H9 (cell line): ENCODE results near the gene SYCE3. TPM values are rescaled to one million over a fixed set of nuclear protein-coding genes. Genes with fewer than 3 reads are reported as not detected.

Experiments
- DNase-seq: peaks from one replicate; pipeline ENCODE4 v3.0.0-alpha.2; 2017
- H2AFZ ChIP-seq: one replicate; pipeline ENCODE4 v1.6.1; 2013; ENCODE audit warnings: mild to moderate bottlenecking, low read length, control low read depth, moderate library complexity
- H2AK5ac ChIP-seq: 2 replicates; pipeline ENCODE4 v1.6.1; 2013; ENCODE audit warnings: low read length, control low read depth, mixed read lengths; ENCODE audit not compliant: insufficient read length
- H2BK120ac ChIP-seq: one replicate; pipeline ENCODE4 v1.6.1; 2013; ENCODE audit warnings: low read depth, mild to moderate bottlenecking, low read length, control low read depth, inconsistent platforms; ENCODE audit not compliant: poor library complexity, severe bottlenecking
- H2BK12ac ChIP-seq: 2 replicates; pipeline ENCODE4 v1.6.1; 2013; ENCODE audit warnings: low read length, control low read depth, mixed read lengths, low read depth; ENCODE audit not compliant: insufficient read length
- H2BK15ac ChIP-seq: 2 replicates; pipeline ENCODE4 v1.6.1; 2013; ENCODE audit warnings: low read depth, low read length, control low read depth
- H2BK20ac ChIP-seq: one replicate; pipeline ENCODE4 v1.6.1; 2013; ENCODE audit warnings: low read depth, mild to moderate bottlenecking, low read length, control low read depth, inconsistent platforms; ENCODE audit not compliant: poor library complexity, severe bottlenecking
- H2BK5ac ChIP-seq: 2 replicates; pipeline ENCODE4 v1.6.1; 2013; ENCODE audit warnings: low read length, control low read depth, mixed read lengths; ENCODE audit not compliant: insufficient read length
- H3K14ac ChIP-seq: 2 replicates; pipeline ENCODE4 v1.6.1; 2013; ENCODE audit warnings: low read length, control low read depth; ENCODE audit not compliant: insufficient read depth
- H3K18ac ChIP-seq: 2 replicates; pipeline ENCODE4 v1.6.1; 2013; ENCODE audit warnings: low read depth, mild to moderate bottlenecking, mixed read lengths, low read length, control low read depth; ENCODE audit not compliant: insufficient read length
- H3K23ac ChIP-seq: 2 replicates; pipeline ENCODE4 v1.6.1; 2013; ENCODE audit warnings: low read length, control low read depth, mixed read lengths, low read depth; ENCODE audit not compliant: insufficient read length
- H3K23me2 ChIP-seq: 2 replicates; pipeline ENCODE4 v1.6.1; 2013; ENCODE audit warnings: low read depth, mild to moderate bottlenecking, mixed read lengths, low read length, control low read depth; ENCODE audit not compliant: insufficient read length, poor library complexity, severe bottlenecking
- H3K27ac ChIP-seq: 2 replicates; pipeline ENCODE4 v1.5.1; 2013; ENCODE audit warnings: low read length, control low read depth, mixed read lengths, low read depth; ENCODE audit not compliant: insufficient read length
- H3K27me3 ChIP-seq: 2 replicates; pipeline ENCODE4 v1.6.1; 2013; ENCODE audit warnings: low read length, control low read depth, inconsistent platforms; ENCODE audit not compliant: insufficient read depth
- H3K4ac ChIP-seq: 2 replicates; pipeline ENCODE4 v1.6.1; 2013; ENCODE audit warnings: low read depth, mild to moderate bottlenecking, control low read depth, inconsistent platforms, low read length, moderate library complexity
- H3K4me1 ChIP-seq: 2 replicates; pipeline ENCODE4 v1.6.1; 2013; ENCODE audit warnings: low read length, control low read depth, inconsistent platforms; ENCODE audit not compliant: insufficient read depth
- H3K4me2 ChIP-seq: 2 replicates; pipeline ENCODE4 v1.6.1; 2013; ENCODE audit warnings: low read length, control low read depth, mixed read lengths; ENCODE audit not compliant: insufficient read length, insufficient read depth
- H3K56ac ChIP-seq: 2 replicates; pipeline ENCODE4 v1.6.1; 2013; ENCODE audit warnings: low read depth, mild to moderate bottlenecking, mixed read lengths, low read length, control low read depth; ENCODE audit not compliant: insufficient read length
- H3K79me1 ChIP-seq: 2 replicates; pipeline ENCODE4 v1.6.1; 2013; ENCODE audit warnings: low read depth, mild to moderate bottlenecking, moderate library complexity, low read length, control low read depth, inconsistent platforms; ENCODE audit not compliant: insufficient read depth, poor library complexity, severe bottlenecking
- H3K79me2 ChIP-seq: 2 replicates; pipeline ENCODE4 v1.6.1; 2013; ENCODE audit warnings: low read length, control low read depth, inconsistent platforms; ENCODE audit not compliant: insufficient read depth
- H3K9ac ChIP-seq: 2 replicates; pipeline ENCODE4 v1.6.1; 2013; ENCODE audit warnings: low read length, control low read depth, mixed read lengths; ENCODE audit not compliant: insufficient read length; ENCODE audit errors: extremely low read depth
- H3K9me3 ChIP-seq: one replicate; pipeline ENCODE4 v1.6.1; 2013; ENCODE audit warnings: low read depth, low read length, inconsistent platforms; ENCODE audit not compliant: control insufficient read depth
- H3T11ph ChIP-seq: one replicate; pipeline ENCODE4 v1.6.1; 2013; ENCODE audit warnings: mild to moderate bottlenecking, low read length, control low read depth, inconsistent platforms
- H4K20me1 ChIP-seq: one replicate; pipeline ENCODE4 v1.6.1; 2013; ENCODE audit not compliant: control insufficient read depth, insufficient read length, insufficient read depth
- H4K5ac ChIP-seq: 2 replicates; pipeline ENCODE4 v1.6.1; 2013; ENCODE audit warnings: low read depth, mild to moderate bottlenecking, mixed read lengths, low read length, control low read depth; ENCODE audit not compliant: insufficient read length
- H4K8ac ChIP-seq: replicated peaks from 2 replicates; pipeline ENCODE4 v1.6.1; 2013; ENCODE audit warnings: low read length, control low read depth, mixed read lengths, low read depth; ENCODE audit not compliant: insufficient read length
- H4K91ac ChIP-seq: 2 replicates; pipeline ENCODE4 v1.6.1; 2013; ENCODE audit warnings: low read depth, mild to moderate bottlenecking, moderate library complexity, mixed read lengths, low read length, control low read depth; ENCODE audit not compliant: insufficient read length
- H3K27ac Mint-ChIP-seq, 3 experiments: 2 replicates in 2 of 3; 3 replicates in 1 of 3; pipeline ENCODE4 v1.8.0; 2020 to 2021; ENCODE audit warnings: mixed read lengths in 3 of 3, mild to moderate bottlenecking in 1 of 3, moderate library complexity in 1 of 3
- H3K27me3 Mint-ChIP-seq: 2 replicates; pipeline ENCODE4 v1.8.0; 2021; ENCODE audit warnings: low read depth, mild to moderate bottlenecking, moderate library complexity, mixed read lengths
- H3K36me3 Mint-ChIP-seq, 3 experiments: 2 replicates in 2 of 3; 3 replicates in 1 of 3; pipeline ENCODE4 v1.8.0; 2020 to 2021; ENCODE audit warnings: low read depth in 3 of 3, mixed read lengths in 3 of 3; ENCODE audit not compliant: insufficient read depth in 1 of 3
- H3K4me1 Mint-ChIP-seq, 2 experiments: 2 replicates each; pipeline ENCODE4 v1.8.0; 2020; ENCODE audit warnings: mixed read lengths in 2 of 2
- H3K4me3 Mint-ChIP-seq, 2 experiments: 2 replicates in 1 of 2; 3 replicates in 1 of 2; pipeline ENCODE4 v1.8.0; 2020 to 2021; ENCODE audit warnings: mild to moderate bottlenecking in 2 of 2, mixed read lengths in 2 of 2, moderate library complexity in 1 of 2
- H3K9me3 Mint-ChIP-seq, 2 experiments: 2 replicates in 1 of 2; 3 replicates in 1 of 2; pipeline ENCODE4 v1.8.0; 2020; ENCODE audit warnings: mild to moderate bottlenecking in 2 of 2, mixed read lengths in 2 of 2, moderate library complexity in 1 of 2
- WGBS: extraction: QIAGEN DNeasy Blood & Tissue Kit; methylation state at CpG from one replicate; pipeline ENCODE4 v1.1.7; 2013; ENCODE audit warnings: missing lambda C conversion rate, low lambda C conversion rate, mixed read lengths; ENCODE audit not compliant: insufficient read length; ENCODE audit errors: extremely low coverage; 5-methylcytosine and 5-hydroxymethylcytosine counted together
- total RNA-seq: library from RNA; stranded (reverse); gene quantifications from 2 replicates; pipeline ENCODE4 v1.2.1, GENCODE V29; 2021
- TF ChIP-seq, protein P1 (sequence below): fragments of 200-600 bp; sonication (generic); conservative IDR thresholded peaks from 3 replicates; pipeline ENCODE4 v1.8.0; 2021; ENCODE audit warnings: antibody characterized with exemption, mild to moderate bottlenecking

SYCE3 gene
- total RNA-seq, 1 experiment from 2014 or later, result 0.85 TPM

DNA sequence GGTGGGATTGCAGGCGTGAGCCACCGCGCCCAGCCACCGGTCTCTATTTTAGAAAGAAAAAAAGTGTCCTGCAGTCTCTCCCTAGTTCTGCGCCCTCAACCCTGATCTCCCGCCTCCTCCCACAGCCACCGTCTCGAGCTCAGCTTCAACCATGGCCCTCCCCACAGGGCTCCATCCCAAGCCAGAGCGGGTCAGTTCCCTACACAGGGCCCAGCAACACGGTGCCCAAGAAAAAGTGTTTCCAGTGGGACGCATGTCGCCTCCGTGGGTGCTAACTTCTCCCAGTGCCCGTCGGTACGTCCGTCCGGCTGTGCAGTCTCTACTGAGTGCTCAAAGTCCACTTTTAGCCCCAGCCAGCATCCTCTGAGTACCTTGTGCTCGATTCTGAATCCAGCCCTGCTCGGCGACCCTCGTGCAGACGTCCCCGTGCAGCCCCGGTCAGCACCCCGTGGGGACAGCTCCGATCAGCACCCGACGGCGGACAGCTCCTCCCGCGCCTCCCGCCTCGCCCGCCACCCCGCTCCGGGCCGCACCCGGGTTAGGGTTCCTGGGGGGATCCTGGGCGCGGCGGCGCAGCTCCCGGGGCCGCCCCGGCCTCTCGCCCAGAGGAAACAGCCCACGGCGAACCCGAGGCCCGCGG, 37.2 kb upstream of the SYCE3 start:
- peaks cover 3% of the 10 kb centered on the region for H3K23me2 ChIP-seq
- H2BK15ac ChIP-seq, result no peak overlapping the region
- Mint-ChIP-seq H3K27ac (no peak overlapping the region), H3K9me3 (no peaks in the 10 kb centered on the region; a peak in 1 of 5 replicates), H3K27me3 (peaks cover 61% of the 10 kb centered on the region), H3K36me3 (no peaks in the 10 kb centered on the region), H3K4me1 (peaks cover 13 to 14% of the 10 kb centered on the region in 2 experiments), H3K4me3 (peak overlapping the region; percentile 57 to 82)
- no CpG with 5 or more reads among the region's 52 CpGs for WGBS
- H3K9ac ChIP-seq, result no peak overlapping the region
- H3K23ac ChIP-seq, result no peak overlapping the region
- no peak overlapping the region for H3K4ac ChIP-seq
- no peak overlapping the region for H2BK5ac ChIP-seq
- no peaks in the 10 kb centered on the region for H3K79me1 ChIP-seq
- no peak overlapping the region for H4K8ac ChIP-seq
- H3K4me2 ChIP-seq, result peak overlapping the region; percentile 39
- H3T11ph ChIP-seq, result no peak overlapping the region
- H3K27ac ChIP-seq, result no peak overlapping the region
- TF ChIP-seq, protein P1, sequence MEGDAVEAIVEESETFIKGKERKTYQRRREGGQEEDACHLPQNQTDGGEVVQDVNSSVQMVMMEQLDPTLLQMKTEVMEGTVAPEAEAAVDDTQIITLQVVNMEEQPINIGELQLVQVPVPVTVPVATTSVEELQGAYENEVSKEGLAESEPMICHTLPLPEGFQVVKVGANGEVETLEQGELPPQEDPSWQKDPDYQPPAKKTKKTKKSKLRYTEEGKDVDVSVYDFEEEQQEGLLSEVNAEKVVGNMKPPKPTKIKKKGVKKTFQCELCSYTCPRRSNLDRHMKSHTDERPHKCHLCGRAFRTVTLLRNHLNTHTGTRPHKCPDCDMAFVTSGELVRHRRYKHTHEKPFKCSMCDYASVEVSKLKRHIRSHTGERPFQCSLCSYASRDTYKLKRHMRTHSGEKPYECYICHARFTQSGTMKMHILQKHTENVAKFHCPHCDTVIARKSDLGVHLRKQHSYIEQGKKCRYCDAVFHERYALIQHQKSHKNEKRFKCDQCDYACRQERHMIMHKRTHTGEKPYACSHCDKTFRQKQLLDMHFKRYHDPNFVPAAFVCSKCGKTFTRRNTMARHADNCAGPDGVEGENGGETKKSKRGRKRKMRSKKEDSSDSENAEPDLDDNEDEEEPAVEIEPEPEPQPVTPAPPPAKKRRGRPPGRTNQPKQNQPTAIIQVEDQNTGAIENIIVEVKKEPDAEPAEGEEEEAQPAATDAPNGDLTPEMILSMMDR, result no peak
- H3K27me3 ChIP-seq, result peaks cover 4% of the 10 kb centered on the region; the same call in 1 of the 2 replicates
- no peak overlapping the region for H2BK120ac ChIP-seq
- no peaks in the 10 kb centered on the region for H3K79me2 ChIP-seq
- no peak overlapping the region for H2BK20ac ChIP-seq
- H2AK5ac ChIP-seq, result no peak overlapping the region
- H3K14ac ChIP-seq, result no peak overlapping the region; the same call in 1 of the 2 replicates
- H3K4me1 ChIP-seq, result no peaks in the 10 kb centered on the region; the same call in 1 of the 2 replicates
- no peaks in the 10 kb centered on the region for H3K9me3 ChIP-seq
- no peak overlapping the region for H3K18ac ChIP-seq
- H2AFZ ChIP-seq, result no peak overlapping the region
- no peak overlapping the region for H4K5ac ChIP-seq
- DNase-seq, result peak; percentile 68
- H4K91ac ChIP-seq, result no peak overlapping the region
- no peak overlapping the region for H2BK12ac ChIP-seq
- no peak overlapping the region for H3K56ac ChIP-seq
- no peaks in the 10 kb centered on the region for H4K20me1 ChIP-seq
